HG03196 (cell line): ENCODE results near the gene PTGFR.

Source experiments
- ATAC-seq: cut with Tn5 transposase; IDR thresholded peaks from one replicate; pipeline ENCODE4 v1.9.1; 2021; ENCODE audit not compliant: unreplicated experiment

The PTGFR gene

DNA sequence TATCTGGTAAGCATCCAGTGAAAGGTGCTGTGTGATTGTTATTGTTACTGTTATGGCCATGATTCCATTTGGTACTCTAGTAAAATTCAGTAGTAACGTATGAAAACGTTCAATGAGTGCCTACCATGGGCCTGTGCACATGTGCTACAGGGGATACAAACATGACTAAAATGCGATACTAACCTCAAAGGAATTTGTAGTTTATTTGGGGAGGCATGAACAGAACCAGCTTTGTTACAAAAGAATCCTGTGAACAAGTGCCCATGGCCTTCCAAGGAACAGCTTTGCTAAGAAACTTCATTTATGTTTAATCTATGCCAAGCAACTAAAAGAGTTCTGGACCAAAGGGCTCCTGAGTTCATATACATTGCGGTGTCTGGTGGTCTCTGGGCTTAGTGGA is 28.7 kb downstream of the PTGFR start:
- ATAC-seq: no peak

DNA sequence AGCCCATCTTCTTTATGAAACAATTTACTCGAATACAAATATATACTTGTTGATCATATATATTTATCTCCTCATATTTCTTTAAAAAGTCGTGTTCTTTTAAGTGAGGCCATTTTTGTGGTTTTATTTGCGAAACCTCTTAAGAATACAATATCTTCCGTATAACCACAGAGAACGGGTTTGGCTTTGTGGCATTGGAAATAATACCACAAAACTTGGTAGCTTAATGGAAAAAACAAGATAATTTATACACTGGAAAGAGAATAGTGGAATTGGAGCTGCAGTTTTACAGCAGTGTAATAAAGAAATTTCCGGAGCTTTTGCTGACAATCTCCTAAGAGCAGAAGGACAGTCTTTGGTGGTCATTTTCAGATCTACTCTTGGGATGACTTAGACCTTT is 29.4 kb downstream of the PTGFR start:
- no peak for ATAC-seq

DNA sequence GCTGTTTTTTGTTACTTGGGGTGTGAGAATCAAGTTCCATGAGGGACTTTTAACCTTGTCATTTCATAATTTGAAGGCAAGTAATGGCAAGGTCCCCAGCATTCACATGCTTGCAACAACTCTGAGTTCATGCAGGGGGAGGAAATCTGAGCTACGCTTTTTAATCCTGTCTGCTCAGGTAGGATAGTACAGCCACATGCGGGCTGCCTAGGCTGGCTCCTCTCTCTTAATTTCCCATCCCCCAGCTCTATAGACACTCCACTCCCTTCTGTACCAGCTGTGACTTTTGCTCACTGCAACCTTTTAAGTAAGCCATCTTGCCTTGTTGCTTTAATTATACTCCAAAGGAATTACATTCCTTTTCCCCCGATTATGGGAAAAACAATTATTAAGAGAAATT is 30.1 kb downstream of the PTGFR start:
- ATAC-seq: no peak

DNA sequence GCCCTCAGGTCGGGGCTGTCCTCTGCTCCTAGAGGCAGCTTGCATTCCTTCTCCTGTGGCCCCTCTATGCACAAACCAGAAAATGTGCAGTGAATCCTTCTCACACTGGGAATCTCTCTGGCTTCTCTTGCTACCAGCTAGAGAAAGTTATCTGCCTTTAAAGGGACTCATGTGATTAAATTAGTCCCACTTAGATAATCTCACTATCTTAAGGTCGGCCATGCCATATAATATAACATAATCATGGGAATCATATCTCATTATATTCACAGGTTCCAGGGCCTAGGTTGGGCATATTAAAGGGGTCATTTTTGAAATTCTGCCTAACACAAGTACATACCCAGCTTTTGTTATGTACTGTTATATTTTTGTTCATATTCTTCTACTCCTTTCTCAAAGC is 31.4 kb downstream of the PTGFR start:
- ATAC-seq: no peak

DNA sequence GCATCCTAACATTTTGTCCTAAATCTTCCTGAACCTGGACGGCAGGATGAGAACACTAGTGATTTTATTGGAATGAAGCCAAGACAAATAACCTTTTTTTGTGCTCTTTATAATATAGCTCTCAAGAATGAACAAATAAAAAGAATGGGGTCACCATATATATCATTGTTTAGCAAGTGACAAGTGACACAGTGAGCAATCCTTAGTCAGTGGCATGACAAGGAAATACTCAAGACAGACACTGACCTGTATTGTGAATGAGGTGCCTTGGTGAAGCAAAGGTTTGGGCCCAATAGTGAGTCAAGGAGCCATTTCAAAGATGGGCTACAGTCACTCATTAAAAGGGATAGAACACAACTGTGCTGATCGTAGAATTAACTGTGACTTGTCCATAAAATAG is 35.7 kb downstream of the PTGFR start:
- ATAC-seq: no peak

DNA sequence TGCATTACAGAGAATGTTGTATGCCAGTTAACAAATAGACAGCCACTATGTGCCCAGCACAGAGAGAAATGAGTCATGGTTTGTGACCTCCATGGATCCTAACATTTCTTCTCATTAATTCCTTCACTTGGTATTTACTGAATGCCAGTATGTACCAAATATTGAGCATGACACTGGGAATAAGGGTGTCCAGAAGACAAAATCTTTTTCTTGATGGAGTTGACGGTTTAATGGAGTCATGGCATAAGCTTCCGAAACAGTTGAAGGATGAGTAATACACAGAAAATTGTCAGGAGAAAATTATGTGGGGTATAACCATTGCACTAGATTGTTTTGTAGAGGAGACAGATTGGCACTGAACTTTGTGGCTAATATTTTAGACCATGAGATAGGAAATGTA is 36.9 kb downstream of the PTGFR start:
- no peak for ATAC-seq

DNA sequence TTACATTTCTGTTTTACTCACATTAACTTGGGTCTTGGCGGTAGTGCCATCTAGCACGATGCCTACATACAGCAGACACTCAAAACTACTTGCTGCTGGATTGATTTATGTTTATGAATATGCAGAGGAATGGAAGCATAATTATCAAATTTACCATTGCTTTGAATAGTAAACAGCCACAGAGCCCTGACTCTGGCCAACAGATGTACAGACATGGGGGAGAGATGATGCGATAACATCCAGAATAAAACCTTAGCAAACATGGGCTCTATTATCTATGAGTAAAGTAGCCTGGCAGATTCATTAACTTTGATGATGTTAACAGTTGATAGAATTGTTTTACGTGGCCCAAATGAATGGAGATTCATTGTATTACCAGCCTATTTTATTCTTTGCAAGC is 42.8 kb downstream of the PTGFR start:
- no peak for ATAC-seq

DNA sequence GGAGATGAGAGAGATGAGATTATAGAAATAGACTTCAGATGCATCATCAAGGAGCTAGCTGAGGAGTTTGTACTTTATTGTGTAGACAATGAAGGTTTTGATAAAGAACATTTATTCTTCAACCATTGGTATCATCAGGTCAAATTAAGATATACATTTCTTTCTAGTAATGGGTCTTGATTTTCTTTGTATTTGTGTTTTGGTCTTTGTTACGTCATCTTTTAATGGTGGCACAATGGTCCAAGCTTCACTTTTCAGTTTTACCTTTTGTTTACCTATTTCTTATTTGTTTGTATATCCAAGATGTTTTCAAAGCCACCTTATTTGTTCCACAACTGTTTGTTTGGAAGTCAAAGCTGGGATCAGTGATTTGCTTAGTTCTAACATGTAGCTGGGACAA is 44.5 kb downstream of the PTGFR start:
- ATAC-seq: no peak

DNA sequence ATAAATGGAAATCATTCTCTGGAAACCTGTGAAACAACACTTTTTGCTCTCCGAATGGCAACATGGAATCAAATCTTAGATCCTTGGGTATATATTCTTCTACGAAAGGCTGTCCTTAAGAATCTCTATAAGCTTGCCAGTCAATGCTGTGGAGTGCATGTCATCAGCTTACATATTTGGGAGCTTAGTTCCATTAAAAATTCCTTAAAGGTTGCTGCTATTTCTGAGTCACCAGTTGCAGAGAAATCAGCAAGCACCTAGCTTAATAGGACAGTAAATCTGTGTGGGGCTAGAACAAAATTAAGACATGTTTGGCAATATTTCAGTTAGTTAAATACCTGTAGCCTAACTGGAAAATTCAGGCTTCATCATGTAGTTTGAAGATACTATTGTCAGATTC is 45.7 kb downstream of the PTGFR start:
- no peak for ATAC-seq

DNA sequence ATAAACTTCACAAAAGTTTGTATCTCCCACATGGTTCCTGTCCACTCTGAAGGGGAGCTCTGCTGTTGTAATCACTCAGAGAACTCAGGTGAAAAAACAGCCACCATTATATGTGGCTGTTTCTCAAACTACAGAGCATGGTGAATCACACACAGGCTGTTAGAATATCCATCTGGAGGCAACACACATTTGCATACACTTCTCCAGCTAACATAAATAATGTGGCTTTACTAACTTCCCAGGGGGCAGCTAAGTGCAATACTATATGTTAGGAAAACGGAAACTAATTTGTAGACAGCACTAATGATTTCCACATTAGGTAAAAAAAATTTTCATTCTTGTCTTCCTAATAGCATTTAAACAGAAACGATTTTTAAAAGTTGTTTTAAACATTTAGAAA is 49.3 kb downstream of the PTGFR start:
- ATAC-seq: no peak

DNA sequence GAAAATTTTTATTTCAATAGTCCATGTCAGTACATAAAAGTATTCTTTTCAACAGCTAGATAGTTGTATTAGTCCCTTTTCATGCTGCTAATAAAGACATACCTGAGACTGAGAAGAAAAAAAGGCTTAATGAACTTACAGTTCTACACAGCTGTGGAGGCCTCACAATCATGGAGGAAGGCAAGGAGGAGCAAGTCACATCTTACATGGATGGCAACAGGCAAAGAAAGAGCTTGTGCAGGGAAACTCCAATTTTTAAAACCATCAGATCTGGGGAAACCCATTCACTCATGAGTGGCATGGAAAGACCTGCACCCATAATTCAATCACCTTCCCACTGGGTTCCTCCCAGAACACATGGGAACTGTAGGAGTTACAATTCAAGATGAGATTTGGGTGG is 50.7 kb downstream of the PTGFR start:
- no peak for ATAC-seq

DNA sequence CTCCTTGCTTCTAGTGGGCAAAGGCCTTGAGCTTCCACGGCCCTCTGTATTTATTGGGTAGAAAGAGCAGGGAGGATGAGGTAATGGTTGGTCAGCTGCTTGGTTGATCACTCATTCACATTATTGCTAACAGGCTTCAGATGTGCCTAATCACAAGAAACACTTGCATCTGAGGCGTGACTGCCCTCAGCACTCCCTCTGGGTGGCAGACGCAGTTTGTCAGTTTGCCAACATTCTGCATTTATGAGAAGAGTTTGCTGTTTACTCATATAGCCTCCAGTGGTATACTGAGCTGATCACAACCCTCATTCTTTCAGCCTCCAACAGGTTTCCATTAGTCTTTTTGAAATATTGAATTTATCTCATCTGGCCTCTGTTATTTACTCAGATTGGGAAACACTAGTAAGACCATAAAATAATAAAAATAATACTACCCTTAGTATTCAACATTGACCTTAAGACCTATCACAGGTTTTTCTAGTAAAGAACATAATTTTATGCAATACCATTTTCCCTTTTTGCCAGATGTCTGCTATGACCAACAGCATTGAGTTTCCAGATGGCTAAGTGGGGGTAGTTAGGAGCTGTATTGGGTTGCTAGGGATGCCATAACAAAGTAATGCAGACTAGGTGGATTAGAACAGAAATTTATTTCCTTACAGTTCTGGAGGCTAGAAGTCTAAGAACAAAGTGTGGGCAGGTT is 53.3 kb downstream of the PTGFR start:
- no peak for ATAC-seq

DNA sequence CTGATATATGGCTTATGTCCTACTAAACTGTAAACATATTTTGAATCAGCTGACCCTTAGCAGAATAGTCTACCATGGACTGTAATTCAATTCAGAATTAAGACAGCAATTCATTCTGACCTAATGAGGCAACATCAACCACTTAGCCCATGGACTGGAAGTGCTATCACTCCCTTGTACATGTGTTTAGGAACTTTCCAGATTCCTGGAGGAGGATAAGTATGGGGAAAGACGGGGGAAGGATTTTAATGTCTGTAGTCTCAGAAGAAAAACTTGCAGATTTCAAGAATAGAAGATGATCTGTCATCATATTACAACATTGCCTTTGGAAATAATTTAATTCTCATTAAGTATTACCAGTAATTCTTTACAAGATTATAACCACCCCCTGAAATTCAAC is 56.3 kb downstream of the PTGFR start:
- ATAC-seq: no peak

DNA sequence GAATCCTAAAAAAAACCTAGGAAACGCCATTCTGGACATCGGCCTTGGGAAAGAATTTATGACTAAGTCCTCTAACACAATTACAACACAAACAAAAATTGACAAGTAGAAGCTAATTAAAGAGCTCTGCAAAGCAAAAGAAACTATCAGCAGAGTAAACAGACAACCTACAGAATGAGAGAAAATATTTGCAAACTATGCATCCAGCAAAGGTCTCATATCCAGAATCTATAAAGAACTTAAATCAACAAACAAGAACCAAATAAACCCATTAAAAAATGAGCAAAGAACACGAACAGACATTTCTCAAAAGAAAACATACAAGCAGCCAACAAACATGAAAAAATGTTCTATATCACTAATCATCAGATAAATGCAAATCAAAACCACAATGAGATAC is 58.6 kb downstream of the PTGFR start:
- no peak for ATAC-seq

DNA sequence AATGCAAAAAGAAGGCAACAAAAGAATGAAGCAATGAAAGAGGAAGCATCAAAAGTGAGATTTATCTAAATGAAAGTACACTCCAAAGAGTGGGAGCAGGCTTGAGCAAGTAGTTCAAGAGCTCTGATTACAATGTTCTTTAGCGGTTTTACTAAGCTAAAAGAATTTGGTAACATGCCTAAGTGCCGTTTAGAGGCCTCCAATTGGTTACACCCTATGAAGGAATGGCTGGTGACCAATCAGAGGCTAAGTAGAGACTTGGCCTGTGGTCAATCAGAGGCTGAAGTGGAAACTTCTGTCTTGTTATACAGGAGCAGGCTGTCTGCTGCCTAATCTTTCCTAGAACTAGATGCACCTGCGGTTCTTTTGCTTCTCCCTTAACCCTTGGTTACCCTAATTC is 59.1 kb downstream of the PTGFR start:
- ATAC-seq: no peak

DNA sequence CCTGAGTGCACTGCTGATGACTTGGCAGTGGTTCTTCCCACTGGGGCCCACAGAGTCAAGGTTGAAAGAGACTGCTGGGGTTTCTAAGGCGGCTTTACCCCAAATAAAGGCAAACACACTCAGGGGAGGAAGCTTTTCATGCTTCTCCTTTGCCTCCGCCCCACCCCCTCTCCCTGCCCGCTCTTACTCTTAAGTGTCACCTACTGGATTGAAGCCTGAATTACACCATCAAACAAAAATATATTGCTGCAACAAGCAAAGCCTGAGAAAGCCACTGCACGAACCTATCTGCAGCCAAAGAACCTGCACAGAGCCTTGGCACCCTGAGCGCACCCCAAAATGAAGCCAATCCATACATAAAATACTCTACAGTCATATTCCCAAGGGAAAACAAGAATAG is 63.1 kb downstream of the PTGFR start:
- no peak for ATAC-seq

DNA sequence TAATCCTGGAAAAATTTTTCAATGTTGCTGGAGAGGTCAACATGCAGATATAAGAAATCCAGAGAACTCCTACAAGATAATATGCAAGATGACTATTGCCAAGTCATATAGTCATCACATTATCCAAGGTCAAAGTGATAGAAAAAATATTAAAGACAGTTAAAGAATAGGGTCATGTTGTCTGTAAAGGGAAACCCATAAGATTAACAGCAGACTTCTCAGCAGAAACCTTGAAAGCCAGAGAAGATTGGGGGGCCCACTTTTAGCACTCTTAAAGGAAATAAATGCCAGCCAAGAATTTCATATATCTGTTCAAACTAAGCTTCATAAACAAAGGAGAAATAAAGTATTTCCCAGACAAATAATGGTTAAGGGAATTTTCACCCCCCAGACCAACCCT is 64.1 kb downstream of the PTGFR start:
- ATAC-seq: no peak

DNA sequence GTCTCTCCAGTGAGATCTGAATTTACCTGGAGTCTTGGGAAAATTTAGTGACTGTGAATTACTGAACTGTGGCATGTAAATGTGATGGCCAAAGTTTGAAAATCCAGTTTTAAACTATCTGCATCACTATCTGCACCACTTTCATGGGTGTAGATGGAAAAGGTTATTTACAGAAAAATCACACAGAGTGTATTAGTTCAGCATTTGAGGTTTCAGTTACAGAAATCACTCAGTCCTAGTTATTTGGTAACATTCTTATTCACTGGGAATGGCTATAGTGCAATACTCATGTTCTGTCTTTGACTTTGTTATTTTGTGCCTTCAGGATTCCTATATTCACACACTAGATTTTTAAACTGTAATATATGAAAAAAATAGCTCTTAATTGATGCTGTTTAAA is 68.9 kb downstream of the PTGFR start:
- ATAC-seq: no peak

DNA sequence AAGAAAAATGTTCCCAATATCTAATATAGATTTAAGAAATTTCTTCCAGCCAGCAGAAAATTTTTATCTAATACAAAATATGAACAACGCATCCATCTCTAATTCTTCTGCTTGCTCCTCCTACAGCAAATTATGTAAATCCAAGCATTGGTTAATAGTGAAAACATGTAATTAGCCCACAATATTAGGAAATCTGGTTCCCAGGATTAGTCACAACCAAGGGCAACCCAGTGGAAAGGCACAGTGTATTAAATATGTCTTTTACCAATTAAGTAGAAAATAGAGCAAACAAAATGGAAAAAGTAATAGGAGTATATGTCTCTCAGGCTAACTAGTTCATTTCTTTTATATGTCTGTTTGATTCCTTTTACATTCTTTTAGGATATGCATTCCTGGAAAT is 70.0 kb downstream of the PTGFR start:
- ATAC-seq: no peak

DNA sequence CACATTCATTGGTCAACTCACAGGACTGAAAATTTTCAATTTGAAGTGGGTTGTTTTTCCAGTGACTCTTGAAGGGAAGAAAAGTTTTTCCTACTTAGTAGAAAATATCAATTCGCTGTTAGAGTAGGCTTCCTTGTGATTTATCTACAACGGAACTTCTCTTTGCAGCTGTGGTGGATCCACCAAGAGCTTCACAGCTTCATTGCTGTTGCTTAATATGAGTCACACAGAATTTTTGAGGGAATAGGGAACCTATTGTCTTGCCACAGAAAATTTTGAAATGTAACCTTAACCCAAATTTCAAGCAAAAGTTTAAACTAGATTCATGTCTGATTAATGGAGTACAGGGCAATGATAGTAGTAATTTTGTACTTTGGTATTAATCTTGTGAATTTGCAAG is 71.1 kb downstream of the PTGFR start:
- no peak for ATAC-seq

DNA sequence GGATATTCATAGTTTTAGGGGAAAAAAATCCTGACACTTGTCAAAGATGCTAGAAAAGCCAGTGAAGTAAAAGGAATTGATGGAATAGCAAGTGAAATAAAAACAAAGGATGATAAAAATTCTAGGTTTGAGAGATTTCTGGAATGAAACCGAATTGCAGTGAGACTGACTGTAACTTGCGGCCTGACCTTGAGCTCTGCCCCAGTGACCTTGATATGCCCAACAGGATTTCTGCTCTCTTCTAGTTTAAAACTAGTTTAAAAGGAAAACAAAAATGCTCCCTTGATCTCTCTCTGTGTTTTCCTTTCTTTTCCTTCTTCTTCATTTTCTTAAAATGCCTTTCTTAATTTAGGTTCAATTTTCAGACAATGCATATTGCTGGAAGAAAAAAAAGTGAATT is 74.6 kb downstream of the PTGFR start:
- no peak for ATAC-seq

DNA sequence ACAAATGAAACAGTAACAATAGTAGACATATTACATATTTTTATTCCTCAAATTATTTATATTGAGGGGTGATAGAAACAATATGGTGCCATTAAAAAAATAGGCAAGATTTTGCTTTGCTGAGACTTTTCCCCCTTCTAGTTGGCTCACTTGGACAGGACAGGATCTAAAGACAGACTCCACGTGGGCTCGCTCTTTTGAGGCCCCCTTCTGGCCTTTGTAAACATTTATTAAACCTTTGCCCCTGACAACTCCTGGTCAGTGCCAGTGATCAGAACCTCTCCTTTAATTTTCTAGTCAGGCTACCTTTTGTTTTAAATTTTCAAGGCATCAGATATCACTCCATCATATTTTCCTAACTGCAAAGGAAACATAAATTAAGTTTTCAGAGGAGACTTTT is 79.8 kb downstream of the PTGFR start:
- ATAC-seq: no peak

DNA sequence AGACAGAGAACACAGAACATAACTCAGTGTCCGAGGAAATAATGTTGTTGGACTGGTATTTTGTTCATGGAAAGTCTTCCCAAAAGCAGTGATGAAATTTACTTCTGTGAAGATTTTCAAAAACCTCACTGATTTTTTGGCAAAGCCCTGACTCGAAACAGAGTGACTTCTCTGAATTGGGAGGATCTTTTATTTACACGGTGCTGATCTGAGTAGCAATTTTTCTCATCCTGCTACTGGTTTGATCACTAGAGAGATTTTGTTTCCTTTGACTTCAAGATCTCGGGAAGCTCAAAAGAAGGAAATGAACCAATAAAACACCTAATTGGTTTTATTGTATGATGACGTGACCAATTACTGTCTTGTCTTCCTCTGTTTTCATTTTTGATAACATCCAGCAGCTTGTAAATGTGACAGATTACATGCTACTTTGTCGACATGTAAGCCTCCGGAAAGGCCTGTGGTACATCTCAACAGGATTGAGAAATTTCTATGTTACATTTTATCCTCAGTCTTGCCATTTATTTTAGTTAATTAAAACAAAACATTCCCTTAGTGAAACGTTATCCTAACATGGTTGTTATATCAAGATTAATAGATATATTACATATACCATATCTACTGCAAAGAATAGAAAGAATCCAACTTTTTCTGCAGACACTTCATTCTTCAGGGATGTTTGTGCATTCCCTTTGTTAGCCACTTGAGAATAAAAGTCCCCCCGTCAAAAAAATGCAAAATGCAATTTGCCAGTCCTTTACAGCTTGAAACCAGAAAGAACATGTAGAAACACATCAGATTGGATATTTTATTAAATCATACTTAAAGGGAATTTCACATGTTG is 86.7 kb downstream of the PTGFR start:
- no peak for ATAC-seq
